Measurements from ENCODE around the gene PTPRK. TPM values are rescaled to one million over a fixed set of nuclear protein-coding genes. Genes with fewer than 3 reads are reported as not detected.

The PTPRK gene
- total and polyA plus RNA-seq, 2 of the 8 experiments (the other 6 are each of a cell fraction or from before 2014, with no cell fraction given), result 11.4 to 47.3 TPM

GRCh38 chr6:127938701-127939100 lies 581.7 kb downstream of the PTPRK start:
- Histone ChIP-seq H3K56ac (replicated peaks; ENCODE audit: insufficient read length, low read depth, low read length) (no peak overlapping the region), H2BK5ac (ENCODE audit: low read depth, low read length) (no peak overlapping the region), H4K5ac (ENCODE audit: insufficient read length, low read depth, low read length) (no peak overlapping the region), H3K14ac (ENCODE audit: insufficient read length) (no peak overlapping the region), H3K9ac (replicated peaks in 1 of 4; ENCODE audit: extremely low read depth in 1 of 4, low read depth in 3 of 4, low read length in 3 of 4) (no peak overlapping the region), H3K79me1 (ENCODE audit: low read depth, low read length) (no peaks in the 10 kb centered on the region), H3K9me3 (ENCODE audit: insufficient read depth in 2 of 2, low read depth in 1 of 2, low read length in 1 of 2) (no peaks in the 10 kb centered on the region), H3K27ac (ENCODE audit: low read depth, low read length) (no peak overlapping the region), H3K23ac (ENCODE audit: insufficient read length) (no peak overlapping the region), H2BK15ac (ENCODE audit: low read length) (no peak overlapping the region), H3K18ac (ENCODE audit: extremely low read depth, low read length) (no peak overlapping the region), H3K23me2 (ENCODE audit: low read depth, low read length) (no peaks in the 10 kb centered on the region), H3K79me2 (ENCODE audit: control insufficient read depth in 1 of 2, insufficient read depth in 2 of 2, low read length in 2 of 2) (no peaks in the 10 kb centered on the region), H4K91ac (replicated peaks; ENCODE audit: insufficient read length, low read length) (no peak overlapping the region), H2BK120ac (replicated peaks; ENCODE audit: low read depth, low read length) (no peak overlapping the region), H3K4me2 (ENCODE audit: insufficient read depth in 1 of 2, low read depth in 2 of 2, low read length in 2 of 2) (no peak overlapping the region), H3K36me3 (ENCODE audit: control insufficient read depth in 2 of 4, insufficient read depth in 4 of 4, low read length in 3 of 4) (no peaks in the 10 kb centered on the region), H3K4me3 (ENCODE audit: extremely low read depth in 1 of 4, insufficient read depth in 2 of 4, low read depth in 3 of 4, low read length in 4 of 4) (no peak overlapping the region), H2BK12ac (ENCODE audit: low read depth, low read length) (no peak overlapping the region), H4K8ac (ENCODE audit: extremely low read depth, insufficient read depth, low read length) (no peak overlapping the region), H3K4me1 (replicated peaks in 1 of 4; ENCODE audit: control insufficient read depth in 3 of 4, insufficient read depth in 4 of 4, low read length in 3 of 4) (no peaks in the 10 kb centered on the region), H2AFZ (ENCODE audit: low read length) (no peak overlapping the region), H2AK5ac (ENCODE audit: low read depth, low read length) (no peak overlapping the region), H2BK20ac (ENCODE audit: low read length) (no peak overlapping the region), H4K20me1 (replicated peaks in 1 of 2; ENCODE audit: control insufficient read depth in 1 of 2, insufficient read depth in 2 of 2, low read length in 2 of 2) (no peaks in the 10 kb centered on the region), H3K27me3 (replicated peaks in 1 of 4; ENCODE audit: control insufficient read depth in 3 of 4, extremely low read depth in 1 of 4, insufficient read depth in 3 of 4, low read length in 3 of 4) (no peaks in the 10 kb centered on the region), H3K4ac (replicated peaks; ENCODE audit: insufficient read length, low read depth, low read length) (no peak overlapping the region)
- POLR2A ChIA-PET (ENCODE audit: partially characterized antibody), result no interaction called here
- CTCF ChIA-PET (ENCODE audit: partially characterized antibody), result interaction anchor here (1.4 kb wide), 1 partner anchor 83 kb away, joined by 5 read pairs; no protein-coding TSS in a partner anchor
- peak; percentile 57 for FAIRE-seq
- TF ChIP-seq BACH1 (IDR thresholded peaks at IDR 0.05; ENCODE audit: low read length) (peak; percentile 97), E2F6 (IDR thresholded peaks at IDR 0.05) (no peak), MAFK (IDR thresholded peaks at IDR 0.05; ENCODE audit: low read depth, low read length) (peak; percentile 87)
- no peak for DNase-seq (ENCODE audit: low read depth in 1 of 2, low spot score in 2 of 2)
